Measurements from ENCODE around the gene PLA2G15. TPM values are rescaled to one million over a fixed set of nuclear protein-coding genes. Genes with fewer than 3 reads are reported as not detected.

The PLA2G15 gene
- total and polyA plus RNA-seq, 2 donors (not counting 1 experiment from before 2014, with no cell fraction given) = 22.2 to 28.7 TPM

- TF ChIP-seq CTCF (conservative IDR thresholded peaks at IDR 0.05 in 1 of 2, IDR thresholded peaks at IDR 0.05 in 1 of 2; ENCODE audit: low read depth in 1 of 2, low read length in 2 of 2) (no peak), EZH2 (IDR thresholded peaks at IDR 0.05; ENCODE audit: low read length, missing control alignments) (no peak)
- Histone ChIP-seq H3K4me3 (replicated peaks in 1 of 4; ENCODE audit: control extremely low read depth in 1 of 4, insufficient read depth in 1 of 4, low read depth in 3 of 4, low read length in 4 of 4) (no peak overlapping the region), H2AFZ (ENCODE audit: low read length) (no peak overlapping the region), H4K20me1 (ENCODE audit: control insufficient read depth, extremely low read depth, insufficient read depth, low read length) (no peaks in the 10 kb centered on the region), H3K9me3 (ENCODE audit: control insufficient read depth, insufficient read depth, low read depth, low read length) (no peaks in the 10 kb centered on the region), H3K4me1 (ENCODE audit: control insufficient read depth, extremely low read depth, insufficient read depth, low read length) (peaks cover 2% of the 10 kb centered on the region), H3K27me3 (ENCODE audit: control insufficient read depth, insufficient read depth, low read length) (no peaks in the 10 kb centered on the region), H3K4me2 (ENCODE audit: extremely low read depth, insufficient read depth, low read length) (no peak overlapping the region), H3K9ac (ENCODE audit: insufficient read depth, low read length) (no peak overlapping the region), H3K27ac (ENCODE audit: insufficient read depth, low read length) (no peak overlapping the region), H3K36me3 (ENCODE audit: control insufficient read depth, insufficient read depth, low read length) (no peaks in the 10 kb centered on the region), H3K79me2 (ENCODE audit: control insufficient read depth, insufficient read depth, low read length) (no peaks in the 10 kb centered on the region)
- peak; percentile 41 to 51 for DNase-seq (ENCODE audit: low read depth in 2 of 2)
Observed at GRCh38 chr16:68200088-68200783, 44.9 kb upstream of the PLA2G15 start.

GRCh38 chr16:68202091-68202519, 43.1 kb upstream of the PLA2G15 start:
- DNase-seq (ENCODE audit: low read depth in 2 of 2) = peak in 1 of 2 donors; percentile 45
- TF ChIP-seq CTCF (conservative IDR thresholded peaks at IDR 0.05 in 1 of 2, IDR thresholded peaks at IDR 0.05 in 1 of 2; ENCODE audit: low read depth in 1 of 2, low read length in 2 of 2) (no peak), EZH2 (IDR thresholded peaks at IDR 0.05; ENCODE audit: low read length, missing control alignments) (no peak)
- no peaks in the 10 kb centered on the region for H3K27me3 ChIP-seq (ENCODE audit: control insufficient read depth, insufficient read depth, low read length)
- H2AFZ ChIP-seq (ENCODE audit: low read length) = no peak overlapping the region
- no peak overlapping the region for H3K4me3 ChIP-seq (replicated peaks in 1 of 4; ENCODE audit: control extremely low read depth in 1 of 4, insufficient read depth in 1 of 4, low read depth in 3 of 4, low read length in 4 of 4)
- H3K4me1 ChIP-seq (ENCODE audit: control insufficient read depth, extremely low read depth, insufficient read depth, low read length) = peaks cover 2% of the 10 kb centered on the region
- H4K20me1 ChIP-seq (ENCODE audit: control insufficient read depth, extremely low read depth, insufficient read depth, low read length) = no peaks in the 10 kb centered on the region
- H3K9me3 ChIP-seq (ENCODE audit: control insufficient read depth, insufficient read depth, low read depth, low read length) = no peaks in the 10 kb centered on the region
- no peaks in the 10 kb centered on the region for H3K36me3 ChIP-seq (ENCODE audit: control insufficient read depth, insufficient read depth, low read length)
- H3K27ac ChIP-seq (ENCODE audit: insufficient read depth, low read length) = no peak overlapping the region
- no peaks in the 10 kb centered on the region for H3K79me2 ChIP-seq (ENCODE audit: control insufficient read depth, insufficient read depth, low read length)
- no peak overlapping the region for H3K9ac ChIP-seq (ENCODE audit: insufficient read depth, low read length)
- H3K4me2 ChIP-seq (ENCODE audit: extremely low read depth, insufficient read depth, low read length) = no peak overlapping the region

GRCh38 chr16:68206245-68206644, 38.9 kb upstream of the PLA2G15 start:
- Histone ChIP-seq H3K9ac (ENCODE audit: insufficient read depth, low read length) (no peak overlapping the region), H3K4me2 (ENCODE audit: extremely low read depth, insufficient read depth, low read length) (no peak overlapping the region), H3K79me2 (ENCODE audit: control insufficient read depth, insufficient read depth, low read length) (no peaks in the 10 kb centered on the region), H3K27me3 (ENCODE audit: control insufficient read depth, insufficient read depth, low read length) (no peaks in the 10 kb centered on the region), H4K20me1 (ENCODE audit: control insufficient read depth, extremely low read depth, insufficient read depth, low read length) (no peaks in the 10 kb centered on the region), H3K36me3 (ENCODE audit: control insufficient read depth, insufficient read depth, low read length) (no peaks in the 10 kb centered on the region), H2AFZ (ENCODE audit: low read length) (no peak overlapping the region), H3K4me1 (ENCODE audit: control insufficient read depth, extremely low read depth, insufficient read depth, low read length) (no peaks in the 10 kb centered on the region), H3K27ac (ENCODE audit: insufficient read depth, low read length) (no peak overlapping the region), H3K9me3 (ENCODE audit: control insufficient read depth, insufficient read depth, low read depth, low read length) (no peaks in the 10 kb centered on the region), H3K4me3 (replicated peaks in 1 of 4; ENCODE audit: control extremely low read depth in 1 of 4, insufficient read depth in 1 of 4, low read depth in 3 of 4, low read length in 4 of 4) (no peak overlapping the region)
- TF ChIP-seq EZH2 (IDR thresholded peaks at IDR 0.05; ENCODE audit: low read length, missing control alignments) (no peak), CTCF (conservative IDR thresholded peaks at IDR 0.05 in 1 of 2, IDR thresholded peaks at IDR 0.05 in 1 of 2; ENCODE audit: low read depth in 1 of 2, low read length in 2 of 2) (no peak)
- DNase-seq (ENCODE audit: low read depth in 2 of 2) = no peak

Data from fibroblast of lung (primary cell).